Activated T-helper 2 cell treated with anti-CD3 and anti-CD28 coated beads, Interferon-gamma antibody, Interleukin-2, Interleukin-4, amounts not matched to agents 10 μg/mL and 5 μg/mL and 100 μg/mL, durations not matched to agents 14 hours and 24 hours and 36 hours (primary cell): ENCODE data around the gene TCF3. TPM values are rescaled to one million over a fixed set of nuclear protein-coding genes. Genes with fewer than 3 reads are reported as not detected.

Source experiments
- DNase-seq: peaks from one replicate; pipeline ENCODE4 v3.0.0; 2021; ENCODE audit warnings: low spot score
- H3K27ac Mint-ChIP-seq: one replicate; pipeline ENCODE4 v1.8.0; 2021; ENCODE audit warnings: mixed read lengths
- H3K27me3 Mint-ChIP-seq: one replicate; pipeline ENCODE4 v1.8.0; 2021; ENCODE audit warnings: low read depth, mixed read lengths
- H3K36me3 Mint-ChIP-seq: one replicate; pipeline ENCODE4 v1.8.0; 2021; ENCODE audit warnings: low read depth, mixed read lengths
- H3K4me1 Mint-ChIP-seq: one replicate; pipeline ENCODE4 v1.8.0; 2021; ENCODE audit warnings: low read depth, mixed read lengths
- H3K4me3 Mint-ChIP-seq: one replicate; pipeline ENCODE4 v1.8.0; 2021; ENCODE audit warnings: low read depth, mild to moderate bottlenecking, moderate library complexity, mixed read lengths
- H3K9me3 Mint-ChIP-seq: one replicate; pipeline ENCODE4 v1.8.0; 2021; ENCODE audit warnings: mixed read lengths
- intact Hi-C: fragments of 100-400 bp; cut with micrococcal nuclease; formaldehyde crosslinking; loops from one replicate; pipeline ENCODE4 v1.15.1; 2023
- total RNA-seq: library from RNA; stranded (reverse); gene quantifications from 2 replicates; pipeline ENCODE4 v1.2.3, GENCODE V29; 2022

The TCF3 gene
- total RNA-seq, 1 donor from 2014 or later = 153 TPM

DNA sequence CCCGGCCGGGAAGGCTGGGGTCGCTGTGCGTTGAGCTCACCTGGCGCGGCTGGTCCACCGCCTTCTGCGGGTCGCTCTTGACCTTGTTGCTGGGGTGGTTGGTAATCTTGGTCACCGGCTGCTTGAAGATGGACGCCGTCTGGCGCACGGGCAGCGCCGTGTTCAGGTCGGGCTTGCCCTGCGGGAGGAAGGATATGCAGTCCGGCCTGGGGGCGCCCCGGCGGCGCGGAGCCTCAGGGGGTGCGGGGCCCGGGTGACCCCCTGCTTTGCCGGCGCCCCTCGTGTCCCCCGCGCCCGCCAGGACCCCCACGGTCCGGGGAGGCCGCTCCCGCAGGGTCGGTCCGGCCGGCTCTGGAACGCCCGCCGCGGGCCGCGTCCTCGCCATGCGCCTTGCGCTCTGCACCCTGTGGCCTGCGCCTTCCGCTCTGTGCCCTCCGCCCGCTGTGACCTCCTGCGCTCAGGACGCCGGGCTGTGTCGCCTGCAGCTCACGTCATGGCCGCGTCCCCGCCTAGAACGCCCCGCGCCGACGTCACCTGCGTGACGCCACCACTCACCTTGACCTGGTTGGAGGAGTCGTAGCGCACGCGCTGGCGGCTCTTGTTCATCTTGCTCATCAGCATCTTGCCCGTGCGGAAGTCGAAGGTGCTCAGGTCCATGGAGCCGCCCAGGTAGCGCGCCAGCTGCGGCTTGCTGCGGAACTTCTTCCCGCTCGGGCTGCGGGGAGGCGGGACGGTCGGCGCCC is 67.7 kb downstream of the TCF3 start:
- Mint-ChIP-seq H3K4me1 (peaks cover 5% of the 10 kb centered on the region), H3K27me3 (no peaks in the 10 kb centered on the region), H3K36me3 (peaks cover 64% of the 10 kb centered on the region), H3K4me3 (no peak overlapping the region), H3K27ac (no peak overlapping the region), H3K9me3 (no peaks in the 10 kb centered on the region)
- DNase-seq = no peak
- intact Hi-C loops = no loop called here

DNA sequence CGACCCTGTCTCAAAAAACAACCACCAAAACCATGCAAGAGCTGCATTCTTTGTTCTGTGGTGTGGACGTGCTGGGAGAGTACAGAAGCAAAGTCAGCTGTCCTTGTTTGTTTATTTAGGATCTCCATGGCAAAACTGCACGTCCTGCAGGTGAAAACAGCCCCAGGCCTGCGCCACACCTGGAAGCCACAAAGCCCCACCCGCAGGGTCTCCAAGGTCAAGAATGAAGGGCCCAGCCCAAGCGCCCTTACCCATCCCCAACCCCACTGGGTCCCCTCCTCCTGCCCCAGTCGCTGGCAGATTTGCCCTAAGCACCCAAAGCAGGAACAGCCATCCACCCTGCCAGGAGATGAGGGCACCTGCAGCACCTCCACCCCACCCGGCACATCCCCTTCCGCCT is 70.2 kb downstream of the TCF3 start:
- H3K27me3 Mint-ChIP-seq = no peaks in the 10 kb centered on the region
- intact Hi-C loops = no loop called here
- no peak overlapping the region for H3K27ac Mint-ChIP-seq
- H3K36me3 Mint-ChIP-seq = peaks cover 60% of the 10 kb centered on the region
- no peak overlapping the region for H3K4me3 Mint-ChIP-seq
- H3K4me1 Mint-ChIP-seq = no peaks in the 10 kb centered on the region
- DNase-seq = no peak
- H3K9me3 Mint-ChIP-seq = no peaks in the 10 kb centered on the region

GRCh38 chr19:1580957-1581356 is 71.5 kb downstream of the TCF3 start:
- Mint-ChIP-seq H3K4me3 (no peak overlapping the region), H3K4me1 (no peaks in the 10 kb centered on the region), H3K9me3 (no peaks in the 10 kb centered on the region), H3K36me3 (peaks cover 54% of the 10 kb centered on the region), H3K27me3 (no peaks in the 10 kb centered on the region), H3K27ac (no peak overlapping the region)
- intact Hi-C loops = no loop called here
- no peak for DNase-seq

DNA sequence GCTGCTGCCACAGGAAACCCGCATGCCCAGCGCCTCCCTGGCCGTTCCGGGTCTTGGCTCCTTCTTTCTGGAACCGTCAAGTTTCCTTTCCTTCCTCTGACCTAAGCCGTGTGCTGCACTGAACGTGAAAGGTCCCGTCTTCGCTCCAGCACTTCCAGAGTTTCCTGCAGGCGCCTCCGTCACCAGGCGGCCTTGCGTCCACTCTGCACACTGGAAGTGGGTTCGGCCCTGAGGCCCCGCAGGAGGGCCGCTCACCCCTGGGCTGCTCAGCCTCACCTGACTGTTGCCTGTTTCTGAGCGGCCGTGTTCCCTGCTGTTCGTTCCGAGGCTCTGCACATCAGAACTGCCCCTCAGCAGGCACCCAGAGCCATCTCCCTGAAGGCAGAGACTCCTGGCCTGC is 72.0 kb downstream of the TCF3 start:
- H3K36me3 Mint-ChIP-seq = peaks cover 52% of the 10 kb centered on the region
- no peaks in the 10 kb centered on the region for H3K9me3 Mint-ChIP-seq
- no peaks in the 10 kb centered on the region for H3K4me1 Mint-ChIP-seq
- DNase-seq = no peak
- intact Hi-C loops = no loop called here
- H3K27me3 Mint-ChIP-seq = no peaks in the 10 kb centered on the region
- H3K27ac Mint-ChIP-seq = no peak overlapping the region
- H3K4me3 Mint-ChIP-seq = no peak overlapping the region

- intact Hi-C loops = no loop called here
- no peak overlapping the region for H3K27ac Mint-ChIP-seq
- no peaks in the 10 kb centered on the region for H3K9me3 Mint-ChIP-seq
- H3K27me3 Mint-ChIP-seq = no peaks in the 10 kb centered on the region
- no peak overlapping the region for H3K4me3 Mint-ChIP-seq
- H3K36me3 Mint-ChIP-seq = peaks cover 44% of the 10 kb centered on the region
- no peaks in the 10 kb centered on the region for H3K4me1 Mint-ChIP-seq
- DNase-seq = no peak
These were observed 73.2 kb downstream of the TCF3 start for GRCh38 chr19:1579222-1579621.

DNA sequence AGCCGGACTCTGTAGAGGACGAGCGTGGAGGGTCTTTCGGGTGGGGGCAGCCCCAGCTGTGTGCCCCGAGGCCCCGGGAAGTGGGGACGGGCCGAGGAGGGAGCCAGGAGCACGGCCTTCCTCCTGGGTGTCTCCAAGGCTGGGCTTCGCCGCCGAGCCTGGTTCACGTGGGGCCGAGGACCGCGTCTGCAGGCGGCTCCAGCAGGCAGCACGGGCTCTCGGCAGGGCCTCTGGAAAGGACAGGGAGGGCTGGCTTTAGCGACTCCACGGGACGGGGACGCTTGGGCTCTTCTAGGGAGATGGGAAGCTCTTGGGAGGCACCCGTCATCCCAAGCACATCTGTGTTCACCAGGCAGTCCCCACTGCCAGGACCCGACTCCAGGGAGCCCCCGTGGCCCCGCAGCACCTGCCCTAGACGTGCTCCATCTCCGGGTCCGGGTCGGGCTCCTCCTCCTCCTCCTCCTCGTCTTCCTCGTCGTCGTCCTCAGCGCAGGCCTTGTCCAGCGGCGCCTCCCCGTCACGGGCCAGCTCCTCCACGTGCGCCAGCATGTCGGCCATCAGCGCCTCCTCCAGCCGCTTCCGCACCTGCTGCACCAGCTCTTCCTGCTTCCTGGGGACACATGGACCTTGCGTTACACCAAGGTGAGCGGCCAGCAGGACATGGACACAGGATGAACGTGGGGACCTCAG is 74.3 kb downstream of the TCF3 start:
- no peak overlapping the region for H3K27ac Mint-ChIP-seq
- DNase-seq = no peak
- H3K9me3 Mint-ChIP-seq = no peaks in the 10 kb centered on the region
- H3K4me1 Mint-ChIP-seq = no peaks in the 10 kb centered on the region
- H3K27me3 Mint-ChIP-seq = no peaks in the 10 kb centered on the region
- H3K36me3 Mint-ChIP-seq = peaks cover 37% of the 10 kb centered on the region
- no peak overlapping the region for H3K4me3 Mint-ChIP-seq
- intact Hi-C loops = no loop called here

DNA sequence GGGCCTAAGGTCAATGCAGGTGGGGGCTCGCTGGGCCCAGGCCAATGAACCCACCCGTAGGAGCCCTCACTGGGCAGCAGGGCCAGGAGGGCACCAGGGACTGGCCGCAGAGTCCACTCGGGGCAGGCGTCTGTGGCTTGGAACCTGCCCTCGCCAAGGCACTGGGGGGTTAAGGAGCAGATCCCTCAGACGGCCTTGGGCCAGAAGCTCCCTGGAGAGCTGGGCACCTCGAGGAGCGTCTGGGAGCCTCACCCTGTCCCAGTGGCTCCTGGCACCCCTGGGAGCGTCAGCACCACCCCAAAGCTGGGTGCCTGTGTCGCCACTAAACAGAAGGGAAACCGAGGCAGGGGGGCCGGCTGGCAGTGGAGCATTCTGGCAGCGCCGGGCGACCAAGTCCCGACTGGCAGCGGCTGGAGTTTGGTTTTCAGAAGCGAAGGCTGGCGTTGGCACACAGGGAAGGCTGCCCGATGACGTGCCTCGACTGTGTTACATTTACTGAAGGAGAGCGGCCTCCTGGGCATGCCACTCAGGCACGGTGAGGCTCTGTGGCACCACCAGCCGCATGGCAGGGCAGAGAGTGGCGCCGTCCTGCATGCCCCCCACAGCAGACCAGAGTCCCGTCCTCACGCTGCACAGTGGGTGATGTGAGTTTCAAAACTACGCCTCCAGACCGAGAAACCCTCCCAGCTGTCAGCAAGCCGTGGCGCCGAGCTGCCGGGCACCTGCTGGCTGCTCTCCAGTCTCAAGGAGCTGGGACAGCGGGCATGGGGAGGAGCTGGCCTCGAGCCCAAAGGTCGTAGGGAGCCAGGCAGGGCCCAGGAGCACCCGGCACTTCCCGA is 75.1 kb downstream of the TCF3 start:
- H3K4me1 Mint-ChIP-seq = no peaks in the 10 kb centered on the region
- no peak overlapping the region for H3K27ac Mint-ChIP-seq
- H3K27me3 Mint-ChIP-seq = no peaks in the 10 kb centered on the region
- peaks cover 32% of the 10 kb centered on the region for H3K36me3 Mint-ChIP-seq
- no peaks in the 10 kb centered on the region for H3K9me3 Mint-ChIP-seq
- DNase-seq = no peak
- no peak overlapping the region for H3K4me3 Mint-ChIP-seq
- intact Hi-C loops = no loop called here

GRCh38 chr19:1576242-1577089 is 75.9 kb downstream of the TCF3 start:
- intact Hi-C loops = no loop called here
- no peak overlapping the region for H3K4me3 Mint-ChIP-seq
- no peak overlapping the region for H3K27ac Mint-ChIP-seq
- peaks cover 28% of the 10 kb centered on the region for H3K36me3 Mint-ChIP-seq
- no peak for DNase-seq
- H3K4me1 Mint-ChIP-seq = no peaks in the 10 kb centered on the region
- H3K9me3 Mint-ChIP-seq = no peaks in the 10 kb centered on the region
- no peaks in the 10 kb centered on the region for H3K27me3 Mint-ChIP-seq

- Mint-ChIP-seq H3K27ac (no peak overlapping the region), H3K27me3 (peaks cover 1% of the 10 kb centered on the region), H3K36me3 (peaks cover 19% of the 10 kb centered on the region), H3K9me3 (no peaks in the 10 kb centered on the region), H3K4me1 (no peaks in the 10 kb centered on the region), H3K4me3 (no peak overlapping the region)
- intact Hi-C loops = no loop called here
- no peak for DNase-seq
These were observed 76.8 kb downstream of the TCF3 start for GRCh38 chr19:1575323-1576241.

DNA sequence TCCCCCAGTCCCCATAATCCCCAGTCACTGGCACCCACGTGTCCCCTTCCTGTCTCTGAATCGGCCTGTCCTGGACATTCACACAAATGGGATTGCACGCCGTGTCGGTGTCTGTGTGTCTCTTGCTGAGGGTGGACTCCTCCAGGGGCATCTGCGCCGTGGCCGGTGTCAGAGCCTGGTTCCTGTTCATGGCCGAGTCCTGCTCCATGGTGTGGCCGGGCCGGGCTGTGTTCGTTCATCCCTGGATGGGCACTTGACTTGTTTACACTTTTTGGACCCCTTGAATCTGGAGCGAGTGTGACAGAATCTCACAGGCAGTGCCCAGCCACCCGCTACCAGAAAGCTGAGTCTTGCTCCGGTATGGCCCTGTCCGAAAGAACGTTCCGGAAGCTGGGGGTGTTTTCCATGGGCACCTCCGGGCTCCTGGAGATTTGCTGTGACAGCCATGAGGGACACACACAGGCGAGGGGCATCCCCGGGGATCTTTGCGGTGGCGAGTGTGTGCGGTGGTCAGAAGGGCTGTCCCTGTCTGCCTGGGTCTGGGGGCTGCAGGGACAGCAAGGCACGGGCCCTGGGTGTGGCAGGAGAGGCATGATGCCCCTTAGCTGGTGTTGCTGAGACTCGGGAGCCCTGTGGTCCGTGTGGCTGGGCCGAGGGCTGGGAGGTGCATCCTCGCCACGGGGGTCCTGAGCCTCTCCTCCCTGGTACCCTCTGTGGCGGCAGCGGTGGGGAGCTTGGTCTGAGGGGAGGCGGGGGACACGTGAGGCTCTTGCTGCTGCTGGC is 77.9 kb downstream of the TCF3 start:
- Mint-ChIP-seq H3K36me3 (peaks cover 10% of the 10 kb centered on the region), H3K4me3 (no peak overlapping the region), H3K27me3 (peaks cover 12% of the 10 kb centered on the region), H3K9me3 (no peaks in the 10 kb centered on the region), H3K4me1 (no peaks in the 10 kb centered on the region), H3K27ac (no peak overlapping the region)
- intact Hi-C loops = no loop called here
- no peak for DNase-seq

DNA sequence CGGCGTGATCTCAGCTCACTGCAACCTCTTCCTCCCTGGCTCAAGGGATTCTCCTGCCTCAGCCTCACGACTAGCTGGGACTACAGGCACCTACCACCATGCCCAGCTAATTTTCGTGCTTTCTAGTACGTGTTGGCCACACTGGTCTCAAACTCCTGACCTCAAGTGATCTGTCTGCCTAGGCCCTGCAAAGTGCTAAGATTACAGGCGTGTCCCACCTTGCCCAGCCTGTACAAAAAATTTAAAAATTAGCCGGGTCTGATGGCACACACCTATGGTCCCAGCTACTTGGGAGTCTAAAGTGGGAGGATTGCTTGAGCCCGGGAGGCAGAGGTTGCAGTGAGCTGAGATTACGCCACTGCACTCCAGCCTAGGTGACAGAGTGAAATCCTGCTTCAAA is 79.6 kb downstream of the TCF3 start:
- Mint-ChIP-seq H3K36me3 (peaks cover 4% of the 10 kb centered on the region), H3K27me3 (peaks cover 14% of the 10 kb centered on the region), H3K4me3 (no peak overlapping the region), H3K4me1 (no peaks in the 10 kb centered on the region), H3K9me3 (no peaks in the 10 kb centered on the region), H3K27ac (no peak overlapping the region)
- intact Hi-C loops = no loop called here
- no peak for DNase-seq
